HG02642 (cell line): ENCODE measurements around the gene EPGN.

ENCODE experiments used
- ATAC-seq: cut with Tn5 transposase; IDR thresholded peaks from one replicate; pipeline ENCODE4 v1.9.1; 2021; ENCODE audit warnings: mild to moderate bottlenecking; ENCODE audit not compliant: unreplicated experiment, poor library complexity

EPGN gene

DNA sequence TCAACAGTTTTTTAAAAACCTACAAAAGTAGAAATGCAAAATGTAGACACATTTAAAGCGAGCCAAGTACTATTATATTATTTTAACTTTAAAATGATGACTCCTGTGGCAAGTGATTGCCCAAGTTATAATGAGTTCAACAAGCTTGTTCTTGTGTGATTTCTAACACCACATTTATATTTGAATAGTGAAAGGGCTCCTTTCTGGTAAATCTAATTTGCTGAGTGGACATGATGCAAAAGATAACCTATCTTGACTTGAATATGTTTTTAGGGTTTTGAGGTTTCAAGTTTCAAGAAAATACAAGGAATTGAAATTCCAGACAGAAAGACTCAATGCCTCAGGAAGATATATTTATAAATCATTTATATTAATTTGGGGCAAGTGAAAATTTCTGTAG, 1.1 kb upstream of the EPGN start:
- ATAC-seq, result no peak

DNA sequence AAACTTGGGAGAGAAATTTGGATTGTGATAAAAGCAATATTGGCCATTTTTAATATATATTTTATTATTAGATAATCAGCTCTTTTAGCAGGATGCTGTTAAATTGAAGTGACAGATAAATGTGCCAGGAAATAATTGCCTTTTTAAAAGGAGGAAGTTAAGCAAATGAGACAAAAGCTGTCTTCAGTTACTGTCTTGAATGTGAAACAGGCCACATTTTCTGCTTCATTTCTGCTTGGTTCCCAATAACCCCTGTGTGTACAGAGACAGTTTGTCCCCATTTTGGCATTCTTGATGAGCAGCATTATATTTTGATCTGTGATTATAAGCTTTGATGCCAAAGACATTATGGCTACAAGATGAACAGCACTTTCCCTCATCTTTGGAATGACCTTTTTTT, 953 bp downstream of the EPGN start:
- ATAC-seq, result peak; percentile 48

DNA sequence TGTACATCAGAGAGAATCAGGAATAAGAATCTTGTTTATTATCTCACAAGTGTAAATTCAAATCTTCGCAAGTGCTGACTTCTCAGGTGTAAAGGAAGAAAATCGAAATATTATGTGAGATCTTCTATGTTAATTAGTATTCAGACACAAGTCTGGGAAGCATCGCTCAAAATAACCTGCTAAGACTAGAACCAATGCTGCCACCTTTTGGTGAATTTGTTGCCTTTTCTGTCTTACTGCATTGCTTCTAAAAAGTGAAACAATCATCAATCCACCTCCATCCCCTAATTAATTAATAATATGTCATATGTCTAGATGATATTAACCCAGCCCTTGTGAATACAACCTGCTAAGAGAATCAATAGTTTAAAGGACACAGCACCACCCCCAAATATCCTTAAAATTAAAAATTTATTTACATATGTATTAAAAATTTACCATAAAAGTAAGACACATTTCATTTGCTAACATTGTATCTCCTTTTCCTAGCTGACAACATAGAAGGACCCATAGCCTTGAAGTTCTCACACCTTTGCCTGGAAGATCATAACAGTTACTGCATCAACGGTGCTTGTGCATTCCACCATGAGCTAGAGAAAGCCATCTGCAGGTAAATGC, 3.5 kb downstream of the EPGN start:
- ATAC-seq, result no peak

DNA sequence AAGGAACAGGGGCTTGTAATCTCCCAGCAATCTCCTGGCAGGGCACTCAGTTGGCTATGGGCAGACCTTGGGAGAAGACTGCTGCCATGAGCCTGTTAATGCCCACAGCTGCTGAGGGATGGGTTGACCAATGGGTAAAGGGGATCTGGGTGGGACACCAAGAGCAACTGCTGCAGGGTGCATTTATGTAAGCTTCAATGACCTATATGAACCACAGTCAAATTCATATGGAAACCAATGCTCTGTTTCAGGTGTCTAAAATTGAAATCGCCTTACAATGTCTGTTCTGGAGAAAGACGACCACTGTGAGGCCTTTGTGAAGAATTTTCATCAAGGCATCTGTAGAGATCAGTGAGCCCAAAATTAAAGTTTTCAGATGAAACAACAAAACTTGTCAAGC, 6.1 kb downstream of the EPGN start:
- peak; percentile 53 for ATAC-seq

DNA sequence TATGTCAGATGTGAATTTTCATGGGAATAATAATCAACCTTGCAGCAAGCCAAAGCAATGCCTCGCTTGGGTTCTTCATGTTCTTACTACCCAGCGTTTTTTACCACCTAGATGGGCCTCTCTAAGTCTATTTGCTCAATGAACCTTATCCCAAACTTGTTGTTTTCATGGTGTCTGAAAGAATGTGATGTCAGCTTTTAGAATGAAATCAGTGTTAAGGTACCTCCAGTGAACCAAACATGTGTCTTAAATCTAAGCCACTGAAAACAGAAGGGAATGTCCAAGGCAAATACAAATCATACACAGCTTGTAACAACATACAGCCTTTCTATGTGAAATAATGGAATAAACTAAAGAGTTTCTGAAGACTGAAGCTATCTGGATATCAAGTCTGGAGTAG, 6.7 kb downstream of the EPGN start:
- ATAC-seq, result peak; percentile 23

DNA sequence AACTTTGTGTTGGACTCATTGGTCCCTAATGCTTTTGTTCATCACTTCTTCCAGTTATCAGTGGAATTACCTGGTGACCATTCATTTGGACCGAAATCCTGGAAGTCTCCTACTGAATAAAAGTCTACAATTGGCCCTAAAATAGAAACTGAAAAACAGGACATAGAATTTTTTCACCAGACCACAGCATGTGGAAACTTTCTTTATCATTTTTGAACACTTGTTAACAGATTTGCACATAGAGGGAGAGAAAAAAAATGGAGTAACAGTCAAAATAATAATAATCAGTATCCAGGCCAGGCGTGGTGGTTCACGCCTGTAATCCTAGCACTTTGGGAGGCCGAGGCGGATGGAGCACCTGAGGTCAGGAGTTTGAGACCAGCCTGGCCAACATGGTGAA, 7.1 kb downstream of the EPGN start:
- ATAC-seq, result no peak

DNA sequence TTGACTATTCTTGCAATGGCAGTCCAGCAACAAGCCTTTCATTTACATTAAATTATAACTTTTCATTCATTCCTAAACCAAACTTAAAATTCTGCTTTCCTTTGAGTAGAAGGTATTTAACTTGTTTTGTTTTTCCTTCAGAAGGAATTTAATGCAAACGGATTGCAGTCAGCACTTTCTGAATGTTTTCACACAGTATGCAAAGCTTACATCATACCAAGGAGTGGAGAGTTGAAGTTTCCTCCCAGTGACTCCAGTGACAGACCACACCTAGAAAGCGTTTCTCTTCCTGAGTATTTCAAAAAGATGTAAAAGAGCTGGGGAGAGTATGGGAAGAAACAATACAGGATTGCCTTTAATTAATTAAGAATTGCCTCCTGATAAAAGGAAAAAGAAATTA, 8.1 kb downstream of the EPGN start:
- no peak for ATAC-seq

DNA sequence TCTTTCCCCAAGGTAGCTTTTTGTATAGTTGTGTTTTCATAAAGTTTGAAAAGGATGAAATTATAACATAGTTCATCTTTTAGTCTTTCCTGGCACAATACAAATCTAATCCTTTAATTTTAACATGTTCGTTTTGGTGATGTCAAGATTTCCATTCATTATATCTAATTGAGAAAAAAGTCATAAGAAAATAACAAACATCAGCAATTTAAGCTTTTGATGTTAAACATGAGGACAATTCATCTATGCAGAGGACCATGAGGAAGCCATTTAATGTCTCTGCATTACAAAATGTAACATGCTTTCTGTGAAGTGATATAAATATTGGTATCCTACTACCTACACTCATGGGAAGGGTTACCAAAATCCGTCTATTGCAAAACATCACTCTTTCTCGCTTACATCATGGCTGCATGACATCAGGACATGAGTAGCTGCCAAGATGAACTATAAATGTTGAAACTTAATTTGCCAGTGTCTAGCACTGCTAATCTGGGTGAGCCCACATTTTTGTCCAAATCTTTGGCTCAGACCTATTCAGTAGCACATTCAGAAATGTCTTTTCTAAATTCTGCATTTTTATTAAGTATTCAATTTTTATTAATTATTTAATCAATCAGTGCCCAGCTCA, 9.5 kb downstream of the EPGN start:
- no peak for ATAC-seq

DNA sequence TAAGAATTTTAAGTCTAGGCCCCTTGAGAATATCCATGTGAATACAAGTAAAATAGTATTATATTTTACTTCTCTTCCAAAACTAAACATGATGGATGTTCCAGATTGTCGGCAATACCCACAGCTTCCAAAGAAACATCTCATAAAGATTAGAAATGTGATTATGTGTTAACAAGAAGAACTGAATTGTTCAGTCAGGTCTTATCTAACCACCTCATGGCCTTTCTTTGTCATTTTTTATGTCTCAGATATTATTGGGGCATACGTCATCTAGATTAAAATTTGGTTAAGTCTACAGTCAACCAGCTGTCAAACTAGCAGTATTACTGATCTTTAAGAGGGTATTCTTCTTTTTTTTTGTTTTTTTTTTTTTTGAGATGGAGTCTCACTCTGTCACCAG, 10.0 kb downstream of the EPGN start:
- ATAC-seq, result no peak

DNA sequence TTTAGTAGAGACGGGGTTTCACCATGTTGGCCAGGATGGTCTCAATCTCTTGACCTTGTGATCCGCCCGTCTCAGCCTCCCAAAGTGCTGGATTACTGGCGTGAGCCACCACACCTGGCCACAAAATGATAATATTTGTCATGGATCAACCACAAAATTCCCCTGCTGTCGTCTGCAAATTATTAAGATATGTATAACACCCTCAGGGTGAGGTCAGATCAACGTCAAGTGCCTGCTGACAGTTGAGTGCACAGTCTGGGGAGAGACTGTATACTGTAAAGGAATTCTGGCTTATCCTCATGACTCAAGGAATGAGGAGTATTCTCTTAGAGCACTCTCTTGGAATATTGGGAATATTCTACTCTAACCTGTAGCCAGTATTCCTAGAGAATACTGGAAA, 11.2 kb downstream of the EPGN start:
- ATAC-seq, result no peak

DNA sequence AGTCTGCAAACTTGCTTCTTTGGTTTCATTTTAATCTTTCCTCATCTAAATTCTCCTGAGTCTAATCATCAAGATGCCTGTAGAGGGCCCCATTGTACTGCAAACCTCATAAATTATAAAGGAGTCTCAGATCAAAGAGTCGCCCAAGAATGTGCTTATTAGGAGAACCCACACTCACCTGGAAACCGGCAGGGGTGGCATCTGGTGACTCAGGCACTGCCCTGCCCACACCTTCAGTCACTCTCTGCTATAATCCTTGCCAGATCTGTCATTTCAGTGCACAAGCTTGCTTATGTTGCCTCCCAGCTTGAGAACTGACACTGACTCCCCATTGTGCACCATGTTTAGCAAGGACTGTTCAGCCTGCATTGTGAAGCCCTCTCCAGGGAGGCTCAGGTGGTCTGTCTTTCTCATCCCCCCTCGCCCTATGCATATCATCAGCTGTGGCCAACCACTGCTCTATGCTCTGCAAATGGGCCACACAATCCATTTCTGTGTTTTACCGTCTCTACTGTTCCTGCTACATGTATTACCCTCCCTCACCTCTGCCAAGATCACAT, 12.4 kb downstream of the EPGN start:
- peak; percentile 75 for ATAC-seq

DNA sequence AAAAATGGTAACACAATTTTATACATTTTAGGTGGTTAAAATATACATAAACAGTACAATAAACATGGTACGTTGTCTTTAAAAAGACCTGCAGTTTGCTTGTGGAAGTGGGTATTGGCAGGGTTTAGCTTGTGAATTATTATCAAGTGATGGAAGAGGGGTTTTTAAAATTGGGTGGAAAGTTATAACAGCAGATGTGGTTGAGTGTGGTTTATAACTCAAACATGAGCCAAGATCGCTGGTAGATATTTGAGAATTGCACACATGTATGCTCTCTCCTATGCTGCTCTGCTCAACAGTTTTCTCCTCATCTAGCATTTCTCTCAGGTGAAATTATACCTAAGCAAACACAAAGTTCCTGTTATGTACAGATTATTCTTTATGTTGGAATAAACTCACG, 14.0 kb downstream of the EPGN start:
- no peak for ATAC-seq

DNA sequence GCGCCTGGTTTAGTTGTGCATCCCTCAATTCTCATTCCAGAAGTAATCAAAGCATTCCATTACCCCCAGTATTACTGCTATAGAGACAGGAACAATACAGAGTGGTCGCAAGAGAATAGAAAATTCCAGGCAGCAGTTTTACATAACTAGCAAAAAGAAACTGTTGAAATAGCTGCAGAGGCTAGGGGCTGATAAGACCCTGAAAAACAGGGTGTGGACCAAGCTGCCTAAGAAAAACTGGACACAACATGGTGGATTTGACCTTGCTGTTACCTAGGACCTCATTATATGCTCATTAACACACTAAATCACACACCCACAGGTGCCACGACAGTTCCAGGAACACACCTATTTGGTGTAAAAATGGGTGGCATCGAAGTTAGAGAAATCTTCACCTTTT, 15.4 kb downstream of the EPGN start:
- ATAC-seq, result no peak

DNA sequence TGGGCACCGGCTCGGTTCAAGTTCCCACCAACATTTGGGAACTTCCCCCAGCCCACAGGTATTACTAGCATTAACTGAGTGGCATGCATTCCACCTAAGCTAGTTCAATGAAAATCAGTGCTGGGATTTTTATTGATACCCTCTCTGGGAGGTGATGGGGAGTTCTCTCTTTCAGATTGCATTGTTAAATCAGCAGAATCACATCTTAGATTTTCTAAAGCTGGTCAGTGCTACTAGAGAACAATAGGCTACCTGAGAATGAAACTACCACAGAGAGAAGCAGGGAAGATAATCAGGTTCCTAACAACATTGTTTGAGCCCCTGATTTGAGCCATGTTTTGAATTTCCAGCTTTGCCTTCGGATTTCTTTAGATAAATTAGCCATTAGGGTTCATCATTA, 16.0 kb downstream of the EPGN start:
- ATAC-seq, result no peak

DNA sequence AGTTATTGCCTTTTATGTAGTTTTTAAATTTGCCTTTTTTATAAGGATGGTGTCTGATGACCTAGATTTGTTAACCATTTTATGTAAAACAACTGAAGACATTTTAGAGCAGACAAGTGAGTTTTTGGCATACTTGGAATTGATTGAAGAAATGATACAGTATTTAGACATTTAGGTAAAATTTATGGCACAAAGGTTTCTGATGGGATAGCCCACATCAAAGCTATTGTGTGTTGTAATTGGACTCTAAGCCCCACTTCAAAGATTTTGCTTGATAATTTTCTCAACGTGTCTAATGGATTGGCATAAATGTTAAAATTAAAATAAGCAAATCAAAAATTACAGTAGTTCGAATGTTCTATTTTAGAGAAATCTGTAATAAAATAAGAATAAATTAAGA, 17.6 kb downstream of the EPGN start:
- no peak for ATAC-seq

DNA sequence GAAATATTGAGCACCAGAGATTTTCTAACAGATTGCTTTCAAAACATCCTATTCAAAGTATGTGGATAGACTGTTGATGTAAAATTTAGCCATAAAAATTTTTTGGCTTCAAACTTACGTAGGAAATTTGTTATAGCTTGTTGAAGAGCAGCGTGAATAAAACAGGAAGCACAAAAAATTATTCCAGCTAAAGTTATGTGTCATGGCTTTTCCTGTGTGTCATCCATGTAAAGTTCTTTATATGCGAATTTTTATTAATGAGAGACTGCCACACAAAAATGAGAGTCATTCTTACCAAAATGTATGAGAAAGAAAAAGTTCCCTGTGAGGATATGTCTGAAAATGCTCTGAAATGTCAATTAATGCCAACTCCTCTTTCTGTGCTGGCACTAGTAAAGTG, 19.5 kb downstream of the EPGN start:
- no peak for ATAC-seq

DNA sequence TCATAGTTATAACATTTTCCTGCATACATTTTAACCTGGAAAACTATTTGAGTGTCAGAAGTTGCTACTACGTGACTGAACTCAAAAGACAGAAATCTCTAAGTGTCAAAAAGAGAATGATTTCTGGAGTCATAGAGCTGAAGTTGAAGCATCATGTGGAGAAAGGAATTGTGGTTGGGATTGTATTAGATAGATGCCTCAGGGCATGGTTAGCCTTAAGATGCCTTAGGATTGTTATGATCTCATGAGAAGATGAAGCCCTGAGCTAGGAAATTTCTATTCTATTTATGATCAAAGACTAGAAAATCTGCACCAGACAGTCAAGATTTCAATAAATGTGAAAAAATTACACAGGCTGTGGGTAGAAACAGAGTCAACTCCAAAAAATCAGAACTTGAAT, 20.2 kb downstream of the EPGN start:
- no peak for ATAC-seq

DNA sequence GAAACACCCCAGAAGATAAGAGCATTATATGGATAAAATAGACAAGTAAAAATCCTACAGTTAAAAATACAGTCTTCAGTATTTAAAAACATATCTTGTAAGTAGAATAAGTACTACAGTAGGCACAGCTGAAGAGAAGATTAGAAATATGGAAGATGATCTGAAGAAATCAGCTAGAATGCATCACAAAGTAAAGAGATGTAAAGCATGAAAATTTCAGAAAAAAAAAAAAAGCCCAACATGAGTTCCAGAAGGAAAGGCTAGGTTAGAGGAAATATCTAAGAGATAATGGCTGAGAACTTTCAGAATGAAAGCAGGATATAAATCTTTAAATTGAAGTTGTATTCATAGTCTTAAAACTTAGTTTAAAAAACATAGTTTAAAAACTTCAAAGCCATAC, 21.0 kb downstream of the EPGN start:
- ATAC-seq, result no peak

DNA sequence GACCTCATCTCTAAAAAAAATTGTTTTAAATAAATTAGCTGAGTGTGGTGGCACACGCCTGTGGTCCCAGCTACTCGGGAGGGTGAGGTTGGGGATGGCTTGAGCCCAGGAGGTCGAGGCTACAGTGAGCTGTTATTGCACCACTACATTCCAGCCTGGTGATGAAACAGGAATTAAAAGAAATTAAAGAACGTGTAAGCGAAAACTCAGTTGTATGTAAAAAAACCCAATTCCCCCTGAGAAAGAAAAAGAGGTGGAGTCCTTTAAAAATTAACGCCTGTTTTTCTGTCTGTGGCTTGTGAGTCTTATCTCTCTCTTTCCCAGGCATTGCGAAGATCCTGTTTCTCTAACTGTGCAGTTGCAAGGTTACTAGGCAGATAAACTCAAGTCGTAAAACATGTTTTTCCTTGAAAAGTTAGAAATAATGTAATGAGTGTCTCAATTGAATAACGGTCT, 22.1 kb downstream of the EPGN start:
- ATAC-seq, result no peak

DNA sequence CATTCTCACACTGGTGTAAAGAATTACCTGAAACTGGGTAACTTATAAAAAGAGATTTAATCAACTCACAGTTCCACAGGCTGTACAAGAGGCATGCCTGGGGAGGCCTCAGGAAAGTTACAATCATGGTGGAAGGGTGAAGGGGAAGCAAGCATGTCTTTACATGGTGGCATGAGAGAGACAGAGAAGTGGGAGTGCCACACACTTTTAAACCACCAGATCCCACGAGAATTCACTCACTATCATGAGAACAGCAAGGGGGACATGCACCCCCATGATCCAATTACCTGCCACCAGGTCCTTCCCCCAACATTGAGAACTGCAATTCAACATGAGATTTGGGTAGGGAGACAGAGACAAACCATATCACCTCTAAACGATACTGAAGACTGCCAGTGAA, 23.0 kb downstream of the EPGN start:
- no peak for ATAC-seq

DNA sequence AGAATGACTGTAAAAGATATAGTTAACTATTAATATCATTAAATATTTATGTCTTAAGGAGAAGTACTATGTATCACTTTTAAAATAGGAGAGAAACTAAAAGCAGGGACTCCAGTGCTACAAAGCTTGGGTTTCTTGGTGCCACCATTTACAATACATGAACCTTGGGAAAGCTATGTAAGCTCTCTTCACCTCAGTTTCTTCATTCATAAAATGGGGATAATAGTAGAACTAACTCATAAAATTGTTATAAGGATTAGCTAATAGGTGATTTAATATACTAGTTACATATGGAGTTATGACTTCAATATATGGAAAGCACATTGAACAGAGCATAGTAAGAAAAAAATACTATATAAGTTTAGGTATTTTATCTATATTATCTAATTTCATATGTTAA, 23.7 kb downstream of the EPGN start:
- no peak for ATAC-seq

DNA sequence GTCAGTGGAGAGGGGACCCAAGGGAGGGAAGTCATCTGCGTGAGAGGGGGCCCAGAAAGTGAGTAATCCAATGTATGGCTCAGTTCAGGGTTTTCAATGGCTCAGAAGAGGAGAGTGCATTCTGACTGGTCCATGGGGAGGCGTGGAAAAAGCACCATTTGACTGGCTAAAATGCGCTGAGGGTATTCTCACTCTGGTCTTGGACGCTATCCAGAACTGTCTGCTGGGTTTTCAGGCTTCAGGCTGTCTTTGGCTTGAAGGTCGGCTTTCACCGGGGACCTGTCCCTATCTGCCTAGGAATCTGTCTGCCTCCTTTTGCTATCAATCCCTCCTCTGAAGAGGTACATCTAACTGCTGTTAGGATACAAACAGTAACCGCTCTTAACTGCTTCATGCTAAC, 26.4 kb downstream of the EPGN start:
- no peak for ATAC-seq
